PC-3 (cell line): ENCODE results near the gene ZNF236. TPM values are rescaled to one million over a fixed set of nuclear protein-coding genes. Genes with fewer than 3 reads are reported as not detected.

Experiments
- ATAC-seq: fragments of 200-7000 bp; cut with Tn5 transposase; 2 replicates; pipeline ENCODE4 v1.9.1; 2020; ENCODE audit warnings: mild to moderate bottlenecking, moderate library complexity
- BruUV-seq: library from RNA; stranded (reverse); fragments of 400-500 nt; replicated peaks from 2 replicates; lab custom pipeline; 2021; lab: Mats Ljungman, UMichigan
- CTCF ChIA-PET: fragments of 300-600 bp; sonication (Branson Sonifier 250); formaldehyde crosslinking; loops from one replicate; lab custom pipeline; 2022; ENCODE audit warnings: antibody characterized with exemption; lab: Charles Lee
- POLR2A ChIA-PET: fragments of 300-600 bp; sonication (Branson Sonifier 250); formaldehyde crosslinking; loops from one replicate; lab custom pipeline; 2022; ENCODE audit warnings: antibody characterized with exemption; ENCODE audit not compliant: unreplicated experiment; lab: Charles Lee
- DNase-seq: peaks from one replicate; pipeline ENCODE4 v3.0.0-alpha.2; 2015
- H2AFZ ChIP-seq: fragments of 300-600 bp; sonication (generic); 2 replicates; pipeline ENCODE4 v1.6.0; 2016; ENCODE audit warnings: antibody characterized with exemption, low read length
- H3F3A ChIP-seq: fragments of 300-600 bp; sonication (generic); one replicate; pipeline ENCODE4 v1.6.0; 2017; ENCODE audit warnings: antibody characterized with exemption, low read length, control low read depth, mild to moderate bottlenecking; ENCODE audit not compliant: unreplicated experiment
- H3K27ac ChIP-seq: fragments of 300-600 bp; sonication (generic); 2 replicates; pipeline ENCODE4 v1.5.1; 2016; ENCODE audit warnings: mild to moderate bottlenecking, low read length
- H3K27me3 ChIP-seq: fragments of 300-600 bp; sonication (generic); 2 replicates; pipeline ENCODE4 v1.6.1; 2016; ENCODE audit warnings: low read length, mixed read lengths
- H3K36me3 ChIP-seq: fragments of 300-600 bp; sonication (generic); 2 replicates; pipeline ENCODE4 v1.6.1; 2016; ENCODE audit warnings: low read depth, mixed run types, low read length, mixed read lengths
- H3K4me1 ChIP-seq: fragments of 300-600 bp; sonication (generic); 2 replicates; pipeline ENCODE4 v1.5.1; 2016; ENCODE audit warnings: low read length; ENCODE audit not compliant: insufficient read depth
- H3K4me2 ChIP-seq: fragments of 300-600 bp; sonication (generic); 2 replicates; pipeline ENCODE4 v1.6.0; 2016; ENCODE audit warnings: low read length
- H3K4me3 ChIP-seq: fragments of 300-600 bp; sonication (generic); 2 replicates; pipeline ENCODE4 v1.5.1; 2016; ENCODE audit warnings: mild to moderate bottlenecking, low read length, mixed read lengths
- H3K79me2 ChIP-seq: fragments of 300-600 bp; sonication (generic); 2 replicates; pipeline ENCODE4 v1.6.1; 2017; ENCODE audit warnings: low read length, mixed read lengths
- H3K9ac ChIP-seq: fragments of 300-600 bp; sonication (generic); 2 replicates; pipeline ENCODE4 v1.6.0; 2016; ENCODE audit warnings: mild to moderate bottlenecking, low read length
- H3K9me2 ChIP-seq: fragments of 300-600 bp; sonication (generic); replicated peaks from 2 replicates; pipeline ENCODE4 v1.6.1; 2016; ENCODE audit warnings: mixed run types, low read length, mixed read lengths
- H3K9me3 ChIP-seq: fragments of 300-600 bp; sonication (generic); 2 replicates; pipeline ENCODE4 v1.6.1; 2016; ENCODE audit warnings: low read length, mixed read lengths
- H4K20me1 ChIP-seq: fragments of 300-600 bp; sonication (generic); 2 replicates; pipeline ENCODE4 v1.6.1; 2016; ENCODE audit warnings: low read length, mixed read lengths
- EZH2 ChIP-seq: fragments of 300-600 bp; sonication (generic); IDR thresholded peaks from one replicate; pipeline ENCODE4 v1.6.1; 2017; ENCODE audit warnings: antibody characterized with exemption, mild to moderate bottlenecking, low read length; ENCODE audit not compliant: unreplicated experiment
- EZH2phosphoT487 ChIP-seq: fragments of 300-600 bp; sonication (generic); IDR thresholded peaks from 2 replicates; pipeline ENCODE4 v1.6.1; 2018; ENCODE audit warnings: mild to moderate bottlenecking, antibody characterized with exemption, low read length, borderline replicate concordance
- intact Hi-C: fragments of 100-400 bp; cut with micrococcal nuclease; formaldehyde crosslinking; loops from 2 replicates; pipeline ENCODE4 v1.9.0; 2023
- total RNA-seq: library from RNA; depleted of rRNA; stranded (reverse); fragments of >200 nt; gene quantifications from 2 replicates; pipeline ENCODE4 v1.2.3, GENCODE V29; 2014
- TF ChIP-seq, protein P1 (sequence below): fragments of 300-600 bp; sonication (generic); conservative IDR thresholded peaks from 2 replicates; pipeline ENCODE4 v1.5.1; 2017; ENCODE audit warnings: antibody characterized with exemption, low read depth, mild to moderate bottlenecking, low read length

The ZNF236 gene
- total RNA-seq, 1 experiment from 2014 or later = 7.7 TPM

DNA sequence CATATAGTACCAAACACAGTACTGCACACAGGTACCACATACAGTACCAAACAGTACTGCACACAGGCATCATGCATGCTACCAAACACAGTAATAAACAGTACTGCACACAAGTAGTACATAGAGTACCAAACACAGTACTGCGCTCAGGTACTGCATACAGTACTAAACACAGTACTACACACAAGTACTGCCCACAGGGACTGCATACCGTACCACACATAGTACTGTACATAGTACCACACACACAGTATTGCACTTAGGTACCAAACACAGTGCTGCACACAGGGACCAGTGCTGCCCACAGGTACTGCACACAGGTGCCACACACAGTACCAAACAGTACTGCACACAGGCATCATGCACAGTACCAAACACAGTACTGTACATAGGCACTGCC, 74.9 kb downstream of the ZNF236 start:
- no peak for DNase-seq
- Histone ChIP-seq H3K9me2 (no peaks in the 10 kb centered on the region), H3K4me3 (no peak overlapping the region), H3K36me3 (peaks cover 35% of the 10 kb centered on the region), H3K27me3 (no peaks in the 10 kb centered on the region), H3K4me1 (no peaks in the 10 kb centered on the region), H3K79me2 (no peaks in the 10 kb centered on the region), H3F3A (no peaks in the 10 kb centered on the region), H3K27ac (no peak overlapping the region), H4K20me1 (no peaks in the 10 kb centered on the region), H2AFZ (no peak overlapping the region), H3K9me3 (no peaks in the 10 kb centered on the region), H3K9ac (no peak overlapping the region), H3K4me2 (no peak overlapping the region)
- BruUV-seq = no TSS peak
- ChIA-PET POLR2A (no interaction called here), CTCF (no interaction called here)
- intact Hi-C loops = no loop called here
- no peak for TF ChIP-seq EZH2phosphoT487
- TF ChIP-seq, protein P1, sequence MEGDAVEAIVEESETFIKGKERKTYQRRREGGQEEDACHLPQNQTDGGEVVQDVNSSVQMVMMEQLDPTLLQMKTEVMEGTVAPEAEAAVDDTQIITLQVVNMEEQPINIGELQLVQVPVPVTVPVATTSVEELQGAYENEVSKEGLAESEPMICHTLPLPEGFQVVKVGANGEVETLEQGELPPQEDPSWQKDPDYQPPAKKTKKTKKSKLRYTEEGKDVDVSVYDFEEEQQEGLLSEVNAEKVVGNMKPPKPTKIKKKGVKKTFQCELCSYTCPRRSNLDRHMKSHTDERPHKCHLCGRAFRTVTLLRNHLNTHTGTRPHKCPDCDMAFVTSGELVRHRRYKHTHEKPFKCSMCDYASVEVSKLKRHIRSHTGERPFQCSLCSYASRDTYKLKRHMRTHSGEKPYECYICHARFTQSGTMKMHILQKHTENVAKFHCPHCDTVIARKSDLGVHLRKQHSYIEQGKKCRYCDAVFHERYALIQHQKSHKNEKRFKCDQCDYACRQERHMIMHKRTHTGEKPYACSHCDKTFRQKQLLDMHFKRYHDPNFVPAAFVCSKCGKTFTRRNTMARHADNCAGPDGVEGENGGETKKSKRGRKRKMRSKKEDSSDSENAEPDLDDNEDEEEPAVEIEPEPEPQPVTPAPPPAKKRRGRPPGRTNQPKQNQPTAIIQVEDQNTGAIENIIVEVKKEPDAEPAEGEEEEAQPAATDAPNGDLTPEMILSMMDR = no peak
- no peak for TF ChIP-seq EZH2
- no peak for ATAC-seq

DNA sequence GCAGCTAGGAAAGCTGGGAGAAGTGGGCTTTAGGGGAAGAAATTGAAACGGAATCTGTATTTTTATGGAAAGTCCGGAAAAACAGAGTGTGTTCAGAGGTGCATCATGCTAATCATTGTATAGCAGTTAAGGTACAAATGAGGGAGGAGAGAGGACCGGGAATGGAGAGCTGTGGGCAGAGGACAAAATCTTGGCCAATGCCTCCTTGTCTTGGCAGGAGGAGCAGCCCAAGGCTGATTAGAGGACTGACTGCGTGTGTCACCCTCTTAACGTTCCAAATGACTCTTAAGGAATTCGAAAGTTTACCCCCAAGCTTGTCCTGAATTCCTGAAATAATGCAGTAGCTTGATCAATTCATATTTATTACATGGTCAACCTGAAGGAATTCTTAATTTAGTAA, 81.0 kb downstream of the ZNF236 start:
- H3K79me2 ChIP-seq = no peaks in the 10 kb centered on the region
- no peaks in the 10 kb centered on the region for H3K9me2 ChIP-seq
- no peaks in the 10 kb centered on the region for H3K9me3 ChIP-seq
- DNase-seq (no peak), ATAC-seq (no peak)
- no peak overlapping the region for H3K27ac ChIP-seq
- no peaks in the 10 kb centered on the region for H4K20me1 ChIP-seq
- no peaks in the 10 kb centered on the region for H3F3A ChIP-seq
- no TSS peak for BruUV-seq
- H3K4me2 ChIP-seq = no peak overlapping the region
- TF ChIP-seq, protein P1 = no peak
- no peak for TF ChIP-seq EZH2
- TF ChIP-seq EZH2phosphoT487 = no peak
- POLR2A ChIA-PET = no interaction called here
- H3K27me3 ChIP-seq = no peaks in the 10 kb centered on the region
- H3K9ac ChIP-seq = no peak overlapping the region
- H3K4me3 ChIP-seq = no peak overlapping the region
- intact Hi-C loops = no loop called here
- H3K36me3 ChIP-seq = peaks cover 4% of the 10 kb centered on the region; the same call in 1 of the 2 replicates
- H3K4me1 ChIP-seq = no peaks in the 10 kb centered on the region
- CTCF ChIA-PET = no interaction called here
- H2AFZ ChIP-seq = no peak overlapping the region

DNA sequence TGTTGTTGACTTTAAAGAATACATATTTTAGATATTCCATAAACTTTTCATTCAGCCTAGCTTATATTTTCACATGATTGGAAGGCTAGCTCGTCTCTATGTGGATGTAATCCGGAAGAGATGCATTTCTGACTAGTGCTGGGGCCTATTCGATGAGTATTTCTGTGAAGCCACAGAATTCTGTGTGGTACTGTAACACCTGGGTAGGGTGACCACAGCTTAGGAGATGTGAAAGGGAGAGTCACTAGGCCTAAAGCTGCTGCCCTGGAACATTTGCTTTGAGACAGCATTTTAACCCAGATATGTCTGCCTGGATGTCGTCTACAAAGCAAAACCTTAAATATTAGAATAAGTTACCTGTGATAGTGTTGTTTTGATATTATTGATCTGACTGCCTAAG, 83.5 kb downstream of the ZNF236 start:
- no peaks in the 10 kb centered on the region for H3K4me1 ChIP-seq
- BruUV-seq = no TSS peak
- DNase-seq (no peak), ATAC-seq (no peak)
- ChIA-PET POLR2A (no interaction called here), CTCF (no interaction called here)
- H3K27ac ChIP-seq = no peak overlapping the region
- no peaks in the 10 kb centered on the region for H3K9me3 ChIP-seq
- no peak overlapping the region for H3K9ac ChIP-seq
- H3K9me2 ChIP-seq = no peaks in the 10 kb centered on the region
- H3K4me2 ChIP-seq = no peak overlapping the region
- H3K79me2 ChIP-seq = no peaks in the 10 kb centered on the region
- H3K4me3 ChIP-seq = no peak overlapping the region
- no peaks in the 10 kb centered on the region for H4K20me1 ChIP-seq
- H3F3A ChIP-seq = no peaks in the 10 kb centered on the region
- TF ChIP-seq EZH2phosphoT487 = no peak
- TF ChIP-seq EZH2 = no peak
- TF ChIP-seq, protein P1 = no peak
- peaks cover 4% of the 10 kb centered on the region; the same call in 1 of the 2 replicates for H3K36me3 ChIP-seq
- intact Hi-C loops = no loop called here
- no peak overlapping the region for H2AFZ ChIP-seq
- H3K27me3 ChIP-seq = no peaks in the 10 kb centered on the region
